ENCODE results near the gene LDB2.

The LDB2 gene

GRCh38 chr4:16838226-16838875, 60.1 kb downstream of the LDB2 start:
- H3K4me3 ChIP-seq (ENCODE audit: low read length) = no peak overlapping the region
- no peaks in the 10 kb centered on the region for H3K27me3 ChIP-seq (ENCODE audit: control insufficient read depth, low read length)
- no peaks in the 10 kb centered on the region for H4K20me1 ChIP-seq (ENCODE audit: control insufficient read depth, insufficient read depth, low read depth, low read length)
- no peak overlapping the region for H3K4me2 ChIP-seq (ENCODE audit: low read length)
- no peaks in the 10 kb centered on the region for H3K9me2 ChIP-seq (replicated peaks; ENCODE audit: control insufficient read depth, low read length)
- no peaks in the 10 kb centered on the region for H3K36me3 ChIP-seq (ENCODE audit: control insufficient read depth, low read length)
- H3K27ac ChIP-seq (ENCODE audit: low read depth, low read length) = no peak overlapping the region
- H3K4me1 ChIP-seq (ENCODE audit: control insufficient read depth, low read length) = no peaks in the 10 kb centered on the region
- H3K79me2 ChIP-seq (ENCODE audit: control insufficient read depth, low read length) = no peaks in the 10 kb centered on the region
- H3K9me3 ChIP-seq (ENCODE audit: control insufficient read depth, insufficient read depth, low read length) = no peaks in the 10 kb centered on the region
- H3F3A ChIP-seq (ENCODE audit: control insufficient read depth, insufficient read depth) = no peaks in the 10 kb centered on the region
- no peak for TF ChIP-seq EZH2phosphoT487 (IDR thresholded peaks at IDR 0.05; ENCODE audit: borderline replicate concordance, low read length)
- no peak for TF ChIP-seq CTCF (IDR thresholded peaks at IDR 0.05; ENCODE audit: low read depth, low read length, poor library complexity, severe bottlenecking)

- TF ChIP-seq CTCF (IDR thresholded peaks at IDR 0.05; ENCODE audit: low read depth, low read length, poor library complexity, severe bottlenecking) (no peak), EZH2phosphoT487 (IDR thresholded peaks at IDR 0.05; ENCODE audit: borderline replicate concordance, low read length) (no peak)
- H3K79me2 ChIP-seq (ENCODE audit: control insufficient read depth, low read length) = no peaks in the 10 kb centered on the region
- H4K20me1 ChIP-seq (ENCODE audit: control insufficient read depth, insufficient read depth, low read depth, low read length) = no peaks in the 10 kb centered on the region
Measured at GRCh38 chr4:16837475-16837874, 61.0 kb downstream of the LDB2 start.

GRCh38 chr4:16836324-16836723, 62.1 kb downstream of the LDB2 start:
- no peak for TF ChIP-seq EZH2phosphoT487 (IDR thresholded peaks at IDR 0.05; ENCODE audit: borderline replicate concordance, low read length)
- TF ChIP-seq CTCF (IDR thresholded peaks at IDR 0.05; ENCODE audit: low read depth, low read length, poor library complexity, severe bottlenecking) = no peak
- no peaks in the 10 kb centered on the region for H3K4me1 ChIP-seq (ENCODE audit: control insufficient read depth, low read length)
- no peaks in the 10 kb centered on the region for H3F3A ChIP-seq (ENCODE audit: control insufficient read depth, insufficient read depth)
- H3K4me2 ChIP-seq (ENCODE audit: low read length) = no peak overlapping the region
- H4K20me1 ChIP-seq (ENCODE audit: control insufficient read depth, insufficient read depth, low read depth, low read length) = no peaks in the 10 kb centered on the region
- no peak overlapping the region for H3K4me3 ChIP-seq (ENCODE audit: low read length)
- H3K9me3 ChIP-seq (ENCODE audit: control insufficient read depth, insufficient read depth, low read length) = no peaks in the 10 kb centered on the region
- 0 out of 2 replicates have a peak, but pooled peaks cover 2% of the 10 kb centered on the region for H3K27me3 ChIP-seq (ENCODE audit: control insufficient read depth, low read length)
- no peaks in the 10 kb centered on the region for H3K9me2 ChIP-seq (replicated peaks; ENCODE audit: control insufficient read depth, low read length)
- H3K36me3 ChIP-seq (ENCODE audit: control insufficient read depth, low read length) = no peaks in the 10 kb centered on the region
- H3K79me2 ChIP-seq (ENCODE audit: control insufficient read depth, low read length) = no peaks in the 10 kb centered on the region
- no peak overlapping the region for H3K27ac ChIP-seq (ENCODE audit: low read depth, low read length)

More at GRCh38 chr4:16837475-16837874, 61.0 kb downstream of the LDB2 start:
- H3K9me2 ChIP-seq (replicated peaks; ENCODE audit: control insufficient read depth, low read length) = no peaks in the 10 kb centered on the region
- H3K4me1 ChIP-seq (ENCODE audit: control insufficient read depth, low read length) = no peaks in the 10 kb centered on the region
- no peak overlapping the region for H3K27ac ChIP-seq (ENCODE audit: low read depth, low read length)
- no peaks in the 10 kb centered on the region for H3F3A ChIP-seq (ENCODE audit: control insufficient read depth, insufficient read depth)
- no peaks in the 10 kb centered on the region for H3K27me3 ChIP-seq (ENCODE audit: control insufficient read depth, low read length)
- H3K36me3 ChIP-seq (ENCODE audit: control insufficient read depth, low read length) = no peaks in the 10 kb centered on the region
- H3K4me3 ChIP-seq (ENCODE audit: low read length) = no peak overlapping the region
- no peaks in the 10 kb centered on the region for H3K9me3 ChIP-seq (ENCODE audit: control insufficient read depth, insufficient read depth, low read length)
- H3K4me2 ChIP-seq (ENCODE audit: low read length) = no peak overlapping the region
